GM23338 (cell line): ENCODE results near the gene CXADR. TPM values are rescaled to one million over a fixed set of nuclear protein-coding genes. Genes with fewer than 3 reads are reported as not detected.

Source experiments
- ATAC-seq: fragments of 200-7000 bp; cut with Tn5 transposase; 3 replicates; pipeline ENCODE4 v1.9.1; 2020
- DNase-seq: peaks from one replicate; pipeline ENCODE4 v3.0.0-alpha.2; 2015; ENCODE audit warnings: low spot score
- H2AFZ ChIP-seq: fragments of 200-600 bp; sonication (generic); 2 replicates; pipeline ENCODE4 v1.8.0; 2016; ENCODE audit warnings: antibody characterized with exemption, mild to moderate bottlenecking, moderate library complexity
- H3F3A ChIP-seq: fragments of 200-600 bp; sonication (generic); replicated peaks from 2 replicates; pipeline ENCODE4 v1.8.0; 2017; ENCODE audit warnings: antibody characterized with exemption, mixed run types, low read depth
- H3K27ac ChIP-seq: fragments of 200-600 bp; sonication (generic); 2 replicates; pipeline ENCODE4 v1.6.1; 2016; ENCODE audit warnings: low read depth
- H3K27me3 ChIP-seq: fragments of 200-600 bp; sonication (generic); 2 replicates; pipeline ENCODE4 v1.8.0; 2016; ENCODE audit warnings: mild to moderate bottlenecking, mixed run types, moderate library complexity; ENCODE audit not compliant: insufficient read depth
- H3K36me3 ChIP-seq: fragments of 200-600 bp; sonication (generic); 2 replicates; pipeline ENCODE4 v1.8.0; 2016; ENCODE audit warnings: mild to moderate bottlenecking; ENCODE audit not compliant: insufficient read depth
- H3K4me1 ChIP-seq: fragments of 200-600 bp; sonication (generic); 2 replicates; pipeline ENCODE4 v1.8.0; 2016; ENCODE audit warnings: mild to moderate bottlenecking, moderate library complexity; ENCODE audit not compliant: insufficient read depth
- H3K4me2 ChIP-seq: fragments of 200-600 bp; sonication (generic); 2 replicates; pipeline ENCODE4 v1.7.1; 2017; ENCODE audit warnings: mixed run types
- H3K4me3 ChIP-seq: fragments of 200-600 bp; sonication (generic); 2 replicates; pipeline ENCODE4 v1.6.1; 2016; ENCODE audit warnings: mixed run types
- H3K79me2 ChIP-seq: fragments of 200-600 bp; sonication (generic); replicated peaks from 2 replicates; pipeline ENCODE4 v1.8.0; 2017; ENCODE audit warnings: mild to moderate bottlenecking; ENCODE audit not compliant: insufficient read depth
- H3K9me2 ChIP-seq: fragments of 200-600 bp; sonication (generic); 2 replicates; pipeline ENCODE4 v1.8.0; 2017; ENCODE audit not compliant: insufficient read depth
- H4K20me1 ChIP-seq: fragments of 200-600 bp; sonication (generic); replicated peaks from 2 replicates; pipeline ENCODE4 v1.8.0; 2017; ENCODE audit warnings: mild to moderate bottlenecking; ENCODE audit not compliant: insufficient read depth
- H3K27ac Mint-ChIP-seq: 2 replicates; pipeline ENCODE4 v1.8.0; 2020; ENCODE audit warnings: inconsistent platforms, mild to moderate bottlenecking, moderate library complexity, mixed read lengths
- H3K27me3 Mint-ChIP-seq: 3 replicates; pipeline ENCODE4 v1.8.0; 2022; ENCODE audit warnings: low read depth, mild to moderate bottlenecking, moderate library complexity, mixed read lengths, inconsistent platforms; ENCODE audit not compliant: insufficient read depth, poor library complexity
- H3K36me3 Mint-ChIP-seq: 3 replicates; pipeline ENCODE4 v1.8.0; 2021; ENCODE audit warnings: low read depth, mild to moderate bottlenecking, inconsistent platforms, moderate library complexity, mixed read lengths
- H3K4me1 Mint-ChIP-seq: 3 replicates; pipeline ENCODE4 v1.8.0; 2020; ENCODE audit warnings: mild to moderate bottlenecking, inconsistent platforms, mixed read lengths
- H3K4me3 Mint-ChIP-seq: 3 replicates; pipeline ENCODE4 v1.8.0; 2021; ENCODE audit warnings: moderate library complexity, mild to moderate bottlenecking, inconsistent platforms, mixed read lengths
- H3K9me3 Mint-ChIP-seq: 3 replicates; pipeline ENCODE4 v1.8.0; 2020; ENCODE audit warnings: moderate library complexity, mild to moderate bottlenecking, inconsistent platforms, mixed read lengths
- CREB1 ChIP-seq: fragments of 250-450 bp; sonication (Bioruptor Pico); IDR thresholded peaks from 2 replicates; pipeline ENCODE4 v1.5.0; 2020; ENCODE audit warnings: low read depth, mild to moderate bottlenecking, moderate library complexity
- CTCF ChIP-seq, 2 experiments: fragments of 200-600 bp in 1 of 2; sonication (generic) in 1 of 2; conservative IDR thresholded peaks; 2 replicates each; pipeline versions ENCODE4 v1.5.1 to v1.6.1; 2016 to 2017; ENCODE audit warnings: antibody characterized with exemption in 2 of 2, low read depth in 2 of 2, mild to moderate bottlenecking in 2 of 2, moderate library complexity in 1 of 2
- ETS1 ChIP-seq: IDR thresholded peaks from 2 replicates; pipeline ENCODE4 v1.6.1; 2016; ENCODE audit warnings: antibody characterized with exemption
- EZH2 ChIP-seq: fragments of 200-600 bp; sonication (generic); IDR thresholded peaks from one replicate; pipeline ENCODE4 v1.8.0; 2017; ENCODE audit warnings: antibody characterized with exemption, mild to moderate bottlenecking, low read depth; ENCODE audit not compliant: unreplicated experiment
- EZH2phosphoT487 ChIP-seq: fragments of 200-600 bp; sonication (generic); IDR thresholded peaks from one replicate; pipeline ENCODE4 v1.8.1; 2018; ENCODE audit warnings: antibody characterized with exemption; ENCODE audit not compliant: unreplicated experiment
- JUNB ChIP-seq: IDR thresholded peaks from one replicate; pipeline ENCODE4 v1.6.1; 2016; ENCODE audit warnings: antibody characterized with exemption; ENCODE audit not compliant: unreplicated experiment
- NANOG ChIP-seq: IDR thresholded peaks from 2 replicates; pipeline ENCODE4 v1.6.1; 2016; ENCODE audit warnings: antibody characterized with exemption, borderline replicate concordance
- POLR2AphosphoS5 ChIP-seq: IDR thresholded peaks from 2 replicates; pipeline ENCODE4 v1.6.1; 2016; ENCODE audit warnings: antibody characterized with exemption, low read depth
- ZNF114 ChIP-seq: fragments of 250-450 bp; sonication (Bioruptor Pico); IDR thresholded peaks from 2 replicates; pipeline ENCODE4 v1.5.0; 2020; ENCODE audit warnings: mild to moderate bottlenecking, moderate library complexity
- polyA plus RNA-seq: library from polyadenylated mRNA; unstranded; fragments of >200 nt; fragmentation: Nextera tagmentation; extraction: Ambion mirVana; gene quantifications from 2 replicates; pipeline ENCODE4 v1.2.1, GENCODE V29; 2016
- total RNA-seq: library from RNA; depleted of rRNA; stranded (reverse); fragments of >200 nt; shearing (Covaris generic); gene quantifications from 2 replicates; pipeline ENCODE4 v1.2.3, GENCODE V29; 2014
- TF ChIP-seq, protein P1 (sequence below): IDR thresholded peaks from one replicate; pipeline ENCODE4 v1.6.1; 2018; ENCODE audit warnings: antibody characterized with exemption; ENCODE audit not compliant: unreplicated experiment

CXADR gene
- total and polyA plus RNA-seq, 2 experiments from 2014 or later = 126 to 207 TPM

DNA sequence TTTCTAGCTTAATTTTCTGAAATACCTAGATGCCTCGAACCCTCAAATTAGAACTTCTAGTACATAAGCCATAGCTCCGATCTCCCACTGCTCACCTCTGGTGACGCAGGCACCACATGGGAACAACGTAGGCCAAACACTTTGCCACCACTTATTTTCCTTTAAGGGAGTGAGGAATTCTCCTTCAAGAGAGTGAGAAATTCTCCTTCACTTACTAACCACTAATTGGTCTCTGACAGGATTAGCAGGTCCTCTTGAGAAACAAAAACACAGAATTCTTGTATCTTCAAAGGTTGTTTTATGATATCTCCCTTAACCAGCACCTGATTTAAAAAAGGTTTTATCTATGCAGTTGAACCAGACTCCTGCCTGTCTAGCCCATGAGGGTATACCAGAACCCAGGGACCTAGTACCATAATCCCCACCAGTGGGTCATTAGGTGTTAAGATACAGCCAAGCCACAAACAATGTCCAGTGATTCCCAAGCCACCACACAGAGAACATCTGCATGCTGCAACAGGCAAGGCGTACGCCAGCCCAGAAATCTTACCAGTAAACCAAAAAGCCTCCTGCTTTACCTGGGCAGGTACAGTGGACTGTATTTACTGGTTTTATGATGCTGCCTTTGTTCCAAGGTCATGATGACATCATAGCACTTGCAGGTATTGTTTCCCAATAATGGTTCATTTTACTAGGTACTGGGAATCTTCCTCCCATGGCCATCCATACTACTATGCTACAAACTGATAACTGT lies 20.3 kb upstream of the CXADR start:
- Mint-ChIP-seq H3K9me3 (no peaks in the 10 kb centered on the region), H3K4me1 (no peaks in the 10 kb centered on the region), H3K4me3 (no peak overlapping the region), H3K27me3 (no peaks in the 10 kb centered on the region), H3K36me3 (no peaks in the 10 kb centered on the region), H3K27ac (no peak overlapping the region)
- no peak for ATAC-seq
- no peak overlapping the region for H3K4me3 ChIP-seq
- no peaks in the 10 kb centered on the region for H3F3A ChIP-seq
- no peaks in the 10 kb centered on the region for H3K27me3 ChIP-seq
- no peak overlapping the region for H3K27ac ChIP-seq
- H4K20me1 ChIP-seq = no peaks in the 10 kb centered on the region
- no peaks in the 10 kb centered on the region for H3K4me1 ChIP-seq
- DNase-seq = no peak
- TF ChIP-seq ETS1 = no peak
- TF ChIP-seq JUNB = no peak
- no peak overlapping the region for H2AFZ ChIP-seq
- no peaks in the 10 kb centered on the region for H3K36me3 ChIP-seq
- no peaks in the 10 kb centered on the region for H3K79me2 ChIP-seq
- H3K9me2 ChIP-seq = no peaks in the 10 kb centered on the region
- no peak overlapping the region for H3K4me2 ChIP-seq

DNA sequence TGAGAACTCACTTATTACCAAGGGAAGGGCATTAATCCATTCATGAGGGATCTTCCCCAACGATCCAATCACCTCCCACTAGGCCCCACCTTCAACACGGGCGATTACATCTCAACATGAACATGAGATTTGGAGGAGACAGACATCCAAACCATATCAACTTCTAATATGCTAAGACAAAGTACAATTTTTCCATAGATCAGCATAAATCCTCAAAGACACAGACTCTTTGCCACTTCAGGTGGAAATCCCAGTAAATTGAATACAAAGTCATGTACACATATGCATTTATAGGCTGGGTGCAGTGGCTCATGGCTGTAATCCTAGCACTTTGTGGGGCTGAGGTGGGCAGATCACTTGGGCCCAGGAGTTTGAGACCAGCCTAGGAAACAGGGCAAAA lies 18.8 kb upstream of the CXADR start:
- no peak for DNase-seq
- no peak overlapping the region for H3K4me2 ChIP-seq
- H2AFZ ChIP-seq = no peak overlapping the region
- no peak overlapping the region for H3K4me3 Mint-ChIP-seq
- H3K79me2 ChIP-seq = no peaks in the 10 kb centered on the region
- H3F3A ChIP-seq = no peaks in the 10 kb centered on the region
- no peaks in the 10 kb centered on the region for H3K9me2 ChIP-seq
- no peaks in the 10 kb centered on the region for H3K27me3 ChIP-seq
- no peaks in the 10 kb centered on the region for H3K4me1 Mint-ChIP-seq
- H3K36me3 ChIP-seq = no peaks in the 10 kb centered on the region
- H3K27me3 Mint-ChIP-seq = peaks cover 2% of the 10 kb centered on the region
- no peaks in the 10 kb centered on the region for H3K4me1 ChIP-seq
- no peaks in the 10 kb centered on the region for H3K9me3 Mint-ChIP-seq
- no peak overlapping the region for H3K4me3 ChIP-seq
- no peaks in the 10 kb centered on the region for H4K20me1 ChIP-seq
- TF ChIP-seq CTCF (conservative IDR thresholded peaks at IDR 0.05; ENCODE audit: low read depth in 2 of 2) (no peak), POLR2AphosphoS5 (no peak), ETS1 (no peak), NANOG (no peak)
- no peak overlapping the region for H3K27ac Mint-ChIP-seq
- H3K27ac ChIP-seq = no peak overlapping the region
- no peaks in the 10 kb centered on the region for H3K36me3 Mint-ChIP-seq
- no peak for ATAC-seq

DNA sequence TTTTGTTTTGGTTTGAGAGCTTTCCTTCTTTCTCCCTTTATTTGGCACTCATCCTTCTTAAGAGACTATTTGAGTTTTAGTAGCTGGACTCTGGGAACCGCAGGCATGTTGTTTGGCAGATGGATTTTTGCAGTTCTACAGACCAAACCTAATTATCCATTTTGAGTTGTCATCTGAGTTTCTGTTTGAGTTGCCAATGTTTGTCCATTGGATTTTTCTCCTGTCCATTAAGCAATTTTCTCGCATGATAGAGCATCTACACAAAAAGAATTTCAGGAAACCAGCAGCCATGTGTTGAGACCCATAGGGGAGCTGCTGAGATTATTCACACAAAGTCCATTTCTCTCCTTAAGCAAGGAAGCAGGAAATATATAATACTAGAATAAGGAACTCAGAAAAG lies 17.2 kb upstream of the CXADR start:
- Mint-ChIP-seq H3K4me1 (no peaks in the 10 kb centered on the region), H3K36me3 (no peaks in the 10 kb centered on the region), H3K27me3 (peaks cover 2% of the 10 kb centered on the region), H3K4me3 (no peak overlapping the region), H3K9me3 (no peaks in the 10 kb centered on the region), H3K27ac (no peak overlapping the region)
- Histone ChIP-seq H3K79me2 (no peaks in the 10 kb centered on the region), H3K9me2 (0 out of 2 replicates have a peak, but pooled peaks cover 3% of the 10 kb centered on the region), H3F3A (no peaks in the 10 kb centered on the region), H3K27ac (no peak overlapping the region), H3K36me3 (no peaks in the 10 kb centered on the region), H3K4me2 (no peak overlapping the region), H2AFZ (no peak overlapping the region), H3K27me3 (no peaks in the 10 kb centered on the region), H3K4me3 (no peak overlapping the region), H3K4me1 (no peaks in the 10 kb centered on the region), H4K20me1 (no peaks in the 10 kb centered on the region)
- ATAC-seq (no peak), DNase-seq (no peak)
- no peak for TF ChIP-seq JUNB
- no peak for TF ChIP-seq ZNF114 (CRISPR knock-in tag)
- no peak for TF ChIP-seq NANOG
- TF ChIP-seq, protein P1, sequence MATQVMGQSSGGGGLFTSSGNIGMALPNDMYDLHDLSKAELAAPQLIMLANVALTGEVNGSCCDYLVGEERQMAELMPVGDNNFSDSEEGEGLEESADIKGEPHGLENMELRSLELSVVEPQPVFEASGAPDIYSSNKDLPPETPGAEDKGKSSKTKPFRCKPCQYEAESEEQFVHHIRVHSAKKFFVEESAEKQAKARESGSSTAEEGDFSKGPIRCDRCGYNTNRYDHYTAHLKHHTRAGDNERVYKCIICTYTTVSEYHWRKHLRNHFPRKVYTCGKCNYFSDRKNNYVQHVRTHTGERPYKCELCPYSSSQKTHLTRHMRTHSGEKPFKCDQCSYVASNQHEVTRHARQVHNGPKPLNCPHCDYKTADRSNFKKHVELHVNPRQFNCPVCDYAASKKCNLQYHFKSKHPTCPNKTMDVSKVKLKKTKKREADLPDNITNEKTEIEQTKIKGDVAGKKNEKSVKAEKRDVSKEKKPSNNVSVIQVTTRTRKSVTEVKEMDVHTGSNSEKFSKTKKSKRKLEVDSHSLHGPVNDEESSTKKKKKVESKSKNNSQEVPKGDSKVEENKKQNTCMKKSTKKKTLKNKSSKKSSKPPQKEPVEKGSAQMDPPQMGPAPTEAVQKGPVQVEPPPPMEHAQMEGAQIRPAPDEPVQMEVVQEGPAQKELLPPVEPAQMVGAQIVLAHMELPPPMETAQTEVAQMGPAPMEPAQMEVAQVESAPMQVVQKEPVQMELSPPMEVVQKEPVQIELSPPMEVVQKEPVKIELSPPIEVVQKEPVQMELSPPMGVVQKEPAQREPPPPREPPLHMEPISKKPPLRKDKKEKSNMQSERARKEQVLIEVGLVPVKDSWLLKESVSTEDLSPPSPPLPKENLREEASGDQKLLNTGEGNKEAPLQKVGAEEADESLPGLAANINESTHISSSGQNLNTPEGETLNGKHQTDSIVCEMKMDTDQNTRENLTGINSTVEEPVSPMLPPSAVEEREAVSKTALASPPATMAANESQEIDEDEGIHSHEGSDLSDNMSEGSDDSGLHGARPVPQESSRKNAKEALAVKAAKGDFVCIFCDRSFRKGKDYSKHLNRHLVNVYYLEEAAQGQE = no peak
- TF ChIP-seq ETS1 = no peak
- no peak for TF ChIP-seq EZH2
- no peak for TF ChIP-seq EZH2phosphoT487
- TF ChIP-seq CREB1 (CRISPR knock-in tag) = no peak
